Stimulated activated CD4-positive, alpha-beta T cell treated with anti-CD3 and anti-CD28 coated beads, Interleukin-4, amount 100 ng/mL, for 48 hours (primary cell): ENCODE data around the gene KCTD17.

Experiments
- DNase-seq, 2 donors: peaks; one replicate each; pipeline ENCODE4 v3.0.0-alpha.2; 2020; ENCODE audit warnings: low read depth in 2 of 2

KCTD17 gene

DNA sequence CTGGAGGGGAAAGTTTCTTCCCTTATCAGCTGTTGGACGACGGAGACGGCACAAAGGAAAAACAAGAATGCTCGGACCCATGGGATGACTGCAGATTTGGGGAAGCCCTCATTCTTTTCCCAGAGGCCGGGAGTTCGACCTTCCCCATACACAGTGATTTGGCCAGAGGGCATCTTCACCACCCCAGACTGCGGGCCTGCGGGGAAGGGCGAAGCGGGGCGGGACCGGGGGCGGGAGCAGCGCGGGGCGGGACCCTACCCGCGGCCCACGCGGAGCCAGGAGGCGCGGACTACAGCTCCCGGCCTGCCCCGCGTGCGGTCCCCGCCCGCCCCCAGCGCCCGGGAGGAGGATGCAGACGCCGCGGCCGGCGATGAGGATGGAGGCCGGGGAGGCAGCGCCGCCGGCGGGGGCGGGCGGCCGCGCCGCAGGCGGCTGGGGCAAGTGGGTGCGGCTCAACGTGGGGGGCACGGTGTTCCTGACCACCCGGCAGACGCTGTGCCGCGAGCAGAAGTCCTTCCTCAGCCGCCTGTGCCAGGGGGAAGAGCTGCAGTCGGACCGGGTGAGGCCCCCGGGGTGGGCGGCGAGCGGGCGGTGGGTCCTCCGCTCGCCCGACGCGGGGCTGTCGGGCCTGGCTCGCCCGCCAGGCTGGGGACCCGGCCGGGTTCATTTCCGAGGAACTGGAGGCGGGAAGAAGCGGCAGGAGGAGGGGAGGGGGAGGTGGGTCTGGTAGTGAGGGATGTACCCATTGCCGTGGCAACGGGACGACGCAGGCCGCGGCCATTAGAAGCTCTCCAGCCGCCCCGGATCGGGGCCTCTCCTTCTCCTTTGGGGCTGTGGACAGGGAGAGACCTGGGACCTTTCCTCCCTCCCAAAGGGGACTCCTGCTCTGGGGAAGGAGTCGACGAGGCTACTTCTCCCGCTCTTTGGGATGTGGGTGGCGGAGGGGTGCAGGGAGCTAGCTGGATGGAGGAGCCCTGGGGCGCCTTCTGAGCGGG lies at the start of gene KCTD17:
Gene KCTD17, plus strand, starts transcription at position 352 of the 995 bp plus-strand sequence. Its CDS starts 19 bp downstream, at position 371.
- peak; percentile 73 to 75 for DNase-seq

GRCh38 chr22:37001826-37002225 lies 49.7 kb upstream of the KCTD17 start:
- no peak for DNase-seq

DNA sequence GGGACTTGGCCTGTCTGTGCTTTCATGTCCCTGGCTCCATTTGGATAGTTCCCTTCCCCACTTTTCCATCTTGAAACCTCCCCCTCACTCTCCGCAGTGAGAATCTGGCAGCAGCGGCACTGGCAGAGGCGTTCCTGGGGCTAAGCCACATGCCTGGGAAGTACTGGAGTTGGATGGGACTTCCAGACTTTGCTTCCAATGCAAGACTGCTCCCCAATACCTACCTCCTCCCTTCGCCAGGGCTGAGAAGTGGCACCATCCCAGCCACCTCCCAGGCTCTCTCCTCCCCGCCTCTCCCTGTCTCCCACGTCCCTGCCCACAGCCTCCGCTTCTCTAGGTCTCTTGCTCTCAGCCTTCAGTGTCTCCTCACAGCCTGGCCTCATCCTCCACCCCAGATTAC lies 48.9 kb upstream of the KCTD17 start:
- DNase-seq, result no peak

GRCh38 chr22:37007651-37008050 lies 43.9 kb upstream of the KCTD17 start:
- DNase-seq, result no peak

- no peak for DNase-seq
Observed at GRCh38 chr22:37008365-37008764, 43.2 kb upstream of the KCTD17 start.

DNA sequence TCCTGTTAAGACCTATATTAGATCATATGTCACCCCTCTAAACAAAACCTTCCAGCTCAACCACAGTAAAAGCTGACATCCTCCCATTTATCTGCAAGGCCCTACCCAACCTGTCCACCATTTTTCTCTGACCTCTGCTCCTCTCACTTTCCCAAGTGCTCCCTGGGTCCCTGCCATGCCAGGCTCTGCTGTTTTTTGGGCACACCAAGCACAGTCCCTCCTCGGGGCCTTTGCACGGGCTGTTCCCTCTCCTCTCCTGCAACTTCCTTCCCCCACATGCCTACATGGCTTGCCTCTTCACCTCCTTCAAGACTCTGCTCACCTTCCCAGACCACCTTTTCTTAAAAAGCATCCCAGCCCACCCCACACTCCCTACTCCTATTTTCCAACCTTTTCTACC lies 42.1 kb upstream of the KCTD17 start:
- no peak for DNase-seq

DNA sequence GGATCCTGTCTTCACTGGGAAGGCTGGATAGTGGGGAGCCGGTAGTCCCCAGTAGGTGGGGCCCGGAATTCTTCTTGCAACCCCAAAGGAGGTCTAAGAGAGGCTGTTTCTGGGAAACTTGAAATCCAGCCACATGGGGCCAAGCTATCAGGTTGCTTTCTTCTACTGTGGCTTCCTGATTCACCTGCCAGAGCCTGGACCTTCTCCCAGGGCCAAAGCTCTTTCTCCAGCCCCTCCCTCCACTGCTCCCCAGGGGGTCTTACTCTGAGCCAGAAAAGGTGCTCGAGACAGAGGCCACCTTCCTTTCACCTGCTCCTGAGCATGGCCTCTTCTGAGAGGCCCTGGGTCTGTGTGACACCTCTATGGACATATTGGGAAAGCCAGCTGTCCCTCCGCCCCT lies 41.4 kb upstream of the KCTD17 start:
- DNase-seq, result no peak

DNA sequence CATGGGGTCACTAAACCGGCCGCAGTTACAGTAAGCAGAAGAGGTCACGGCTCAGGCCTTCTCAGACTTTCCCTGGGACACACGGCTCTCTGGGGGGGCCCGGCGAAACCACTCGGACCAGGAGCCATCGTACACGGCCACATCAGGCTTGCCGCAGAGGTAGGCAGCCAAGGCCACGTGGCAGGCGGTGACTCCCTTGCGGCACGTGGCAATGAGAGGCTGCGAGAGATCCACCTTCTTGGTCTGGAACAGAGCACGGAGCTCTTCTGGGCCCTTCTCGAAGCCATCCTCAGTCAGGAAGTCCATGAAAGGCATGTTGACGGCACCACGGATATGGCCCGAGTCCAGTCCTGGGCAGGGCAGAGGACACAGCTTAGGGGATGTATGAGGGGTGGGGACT lies 40.6 kb upstream of the KCTD17 start:
- no peak for DNase-seq

GRCh38 chr22:37011472-37011871 lies 40.1 kb upstream of the KCTD17 start:
- DNase-seq, result no peak

DNA sequence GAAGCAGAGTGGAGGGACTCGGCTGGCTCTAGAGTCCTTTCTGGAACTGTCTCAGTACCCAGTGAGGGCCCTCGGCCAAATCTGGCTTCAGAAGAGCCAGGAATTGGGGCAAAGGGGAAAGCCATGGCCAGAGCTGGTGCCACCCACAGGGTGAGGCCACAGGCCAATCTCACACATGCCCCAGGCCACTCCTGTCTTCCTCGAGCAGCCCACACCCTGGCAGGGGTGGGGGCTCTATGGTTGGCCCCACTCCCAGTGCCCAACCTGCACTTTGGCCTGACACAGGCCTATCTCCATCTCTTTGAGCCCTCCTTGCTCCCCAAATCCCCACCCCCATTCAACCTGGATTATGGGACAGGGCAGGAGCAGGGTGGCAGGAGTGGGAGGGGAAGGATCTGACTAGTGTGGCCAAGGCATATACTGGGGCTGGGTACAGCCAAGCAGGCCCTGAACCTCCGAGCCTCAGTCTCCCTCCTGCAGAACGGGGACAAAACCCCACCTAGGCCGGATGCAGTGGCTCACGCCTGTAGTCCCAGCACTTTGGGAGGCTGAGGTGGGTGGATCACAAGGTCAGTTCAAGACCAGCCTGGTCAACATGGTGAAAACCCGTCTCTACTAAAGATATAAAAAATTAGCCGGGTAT lies 39.2 kb upstream of the KCTD17 start:
- no peak for DNase-seq

DNA sequence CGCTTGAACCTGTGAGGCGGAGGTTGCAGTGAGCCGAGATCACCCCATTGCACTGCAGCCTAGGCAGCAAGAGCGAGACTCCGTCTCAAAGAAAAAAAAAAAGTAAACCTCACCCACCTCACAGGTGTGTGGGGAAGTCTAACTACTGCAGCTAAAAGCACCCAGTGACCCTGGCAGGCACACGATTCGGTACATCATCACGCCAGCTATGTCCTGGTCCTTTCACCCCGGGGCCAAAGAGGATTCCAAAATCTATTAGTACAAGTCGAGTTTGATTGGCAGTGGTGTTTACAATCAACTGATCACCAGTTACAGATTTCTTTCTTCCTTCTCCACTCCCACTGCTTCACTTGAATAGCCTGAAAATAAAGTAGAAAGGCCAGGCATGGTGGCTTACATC lies 38.6 kb upstream of the KCTD17 start:
- no peak for DNase-seq

DNA sequence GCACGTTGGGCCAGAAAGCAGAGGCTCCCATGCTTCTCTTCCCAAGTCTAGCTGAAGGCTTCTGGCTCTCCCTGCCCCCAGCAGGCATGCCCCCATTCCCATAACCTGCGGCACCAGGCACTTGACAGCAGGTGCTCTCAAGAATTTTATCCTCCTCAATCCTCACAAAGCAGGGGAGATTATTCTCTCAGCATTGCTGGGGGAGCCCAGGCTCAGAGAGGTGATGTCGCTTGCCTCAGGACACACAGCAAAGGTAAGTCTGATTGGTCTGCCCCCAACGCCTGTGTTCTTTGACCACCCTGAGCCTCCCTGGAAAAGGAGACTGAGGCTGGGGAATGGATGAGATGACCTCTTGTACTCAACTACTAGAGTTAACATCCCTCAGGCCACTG lies 37.1 kb upstream of the KCTD17 start:
- DNase-seq, result no peak

GRCh38 chr22:37014835-37015586 lies 36.5 kb upstream of the KCTD17 start:
- DNase-seq, result no peak

DNA sequence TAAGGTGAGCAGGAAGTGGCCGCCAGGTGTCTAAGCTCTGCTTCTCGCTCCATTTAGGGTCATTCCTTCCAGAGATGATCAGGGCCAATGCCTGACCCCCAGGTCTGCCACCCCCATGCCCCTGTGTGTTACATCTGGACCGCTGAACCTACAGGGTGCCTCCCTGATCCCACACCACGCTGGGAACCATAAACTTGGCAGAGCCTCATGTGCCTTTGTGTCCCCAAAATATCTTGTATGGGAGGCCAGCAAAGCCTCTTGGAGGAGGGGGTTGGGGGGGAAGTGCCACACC lies 36.0 kb upstream of the KCTD17 start:
- DNase-seq, result no peak

DNA sequence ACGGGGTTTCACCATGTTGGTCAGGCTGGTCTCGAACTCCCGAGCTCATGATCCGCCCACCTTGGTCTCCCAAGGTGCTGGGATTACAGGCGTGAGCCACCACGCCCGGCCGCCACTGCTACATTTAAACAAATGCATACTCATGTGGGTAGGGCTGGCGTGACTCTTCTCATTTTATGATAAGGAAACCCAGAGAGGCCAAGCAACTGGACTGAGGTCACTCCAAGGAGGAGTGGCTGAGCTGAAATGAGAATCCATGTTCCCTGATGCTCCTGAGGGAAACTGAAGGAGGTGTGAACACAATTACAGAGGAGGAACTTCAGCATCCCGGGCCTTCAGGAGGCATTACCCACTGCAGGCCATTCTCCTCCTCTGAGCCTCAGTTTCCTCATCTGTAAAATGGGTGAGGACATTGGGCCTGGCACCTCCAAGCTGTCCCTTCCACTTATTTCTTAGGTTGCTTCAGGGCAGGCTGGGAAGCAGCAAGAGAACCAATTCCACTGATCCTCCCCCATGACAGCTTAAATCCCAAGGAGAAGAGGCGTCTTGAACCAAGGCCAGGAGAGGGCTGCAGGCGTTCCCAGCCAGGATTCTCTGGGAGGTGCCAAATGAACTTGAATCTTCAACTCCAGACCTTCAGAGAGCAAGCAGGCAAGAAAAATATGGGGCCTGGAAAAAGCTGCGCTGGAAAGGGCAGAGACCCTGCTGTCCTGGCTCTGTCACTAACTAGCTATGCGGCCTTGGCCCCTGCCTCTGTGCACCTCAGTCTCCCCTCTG lies 35.2 kb upstream of the KCTD17 start:
- DNase-seq, result no peak

DNA sequence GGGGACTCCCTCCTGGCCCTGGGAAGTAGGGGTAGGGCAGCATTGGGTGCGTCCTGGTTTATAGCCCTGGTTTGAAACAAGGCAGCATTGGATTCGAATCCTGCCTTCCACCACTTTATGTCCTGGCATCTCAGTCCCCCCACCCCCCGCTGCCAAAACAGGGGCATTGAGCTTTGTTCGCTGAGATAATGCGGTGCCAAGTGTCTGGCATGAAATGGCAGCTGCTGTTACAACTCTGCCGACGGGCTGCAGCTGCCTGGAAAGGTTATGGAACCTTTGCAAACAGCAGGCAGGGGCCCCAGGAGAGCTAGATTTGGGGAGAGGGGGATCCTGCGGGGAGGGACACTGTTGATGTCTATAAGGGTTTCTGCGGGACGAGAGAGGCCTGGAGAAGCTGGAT lies 34.2 kb upstream of the KCTD17 start:
- DNase-seq, result no peak

DNA sequence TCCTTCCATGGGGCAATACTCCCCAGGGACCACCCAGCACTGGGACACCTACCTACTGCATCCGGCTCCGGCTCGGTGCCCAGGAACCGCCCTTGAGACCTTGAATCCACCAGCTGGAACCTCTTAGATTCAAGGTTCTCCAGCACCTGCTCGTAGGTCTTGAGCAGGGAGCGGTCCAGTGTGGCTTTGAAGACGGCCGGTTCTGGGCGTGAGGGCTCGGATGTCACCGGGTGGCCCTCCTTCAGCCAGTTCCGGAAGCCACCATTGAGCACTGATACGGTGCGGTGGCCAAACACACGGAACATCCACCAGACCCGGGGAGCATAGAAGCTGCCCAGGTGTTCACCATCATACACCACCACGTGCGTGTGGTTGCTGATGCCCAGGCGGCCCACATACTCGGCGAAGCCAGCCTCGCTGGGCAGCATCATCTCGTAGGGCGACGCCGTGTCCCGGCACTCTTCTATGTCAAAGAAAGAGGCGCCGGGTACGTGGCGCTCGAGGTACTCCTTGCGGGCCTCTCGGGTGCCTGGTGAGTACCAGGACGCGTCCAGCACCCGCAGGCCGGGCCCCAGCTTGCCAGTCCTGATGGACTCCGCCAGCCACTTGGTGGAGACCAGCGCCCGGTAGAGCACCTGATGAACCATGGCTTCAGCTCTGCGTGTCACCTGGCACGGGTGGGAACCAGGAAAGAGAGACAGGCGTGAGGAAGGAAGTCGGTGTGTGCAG lies 33.3 kb upstream of the KCTD17 start:
- DNase-seq, result no peak

- DNase-seq, result no peak
Observed at GRCh38 chr22:37018815-37019308, 32.7 kb upstream of the KCTD17 start.

- DNase-seq, result peak; percentile 13 to 28
Observed at GRCh38 chr22:37019309-37020191, 32.0 kb upstream of the KCTD17 start, which contains the start of the genes MPST and TST. Gene MPST (plus strand): TSS chr22:37019742. CDS start chr22:37019837, 95 bp downstream. Gene TST (minus strand): TSS chr22:37019447. CDS start chr22:37018732, 715 bp downstream.

DNA sequence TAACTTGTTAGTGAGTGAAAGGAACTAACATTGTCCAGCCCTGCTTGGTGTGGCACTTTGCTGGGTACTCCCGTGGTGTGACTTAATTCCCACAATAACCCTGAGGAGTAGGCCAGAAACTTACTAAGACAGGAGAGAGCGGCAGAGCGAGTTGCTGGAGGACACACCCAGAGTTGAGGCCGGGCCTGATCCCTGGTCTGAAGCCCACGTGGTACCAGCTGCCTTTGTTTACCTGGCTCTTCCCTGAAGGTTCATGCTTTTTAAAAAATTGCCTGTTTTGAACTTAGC lies 31.4 kb upstream of the KCTD17 start:
- no peak for DNase-seq
